Liver (tissue), 3 donors: ENCODE data around the gene NARS2.

ENCODE experiments used
- CTCF ChIP-seq: fragments of 150-350 bp; IDR thresholded peaks from 2 replicates; pipeline ENCODE4 v1.5.1; 2017; ENCODE audit warnings: improper control_type of control experiment, low read depth, low read length; ENCODE audit not compliant: missing input control
- JUND ChIP-seq, 2 donors: IDR thresholded peaks; 2 replicates each; pipeline ENCODE4 v1.6.1; 2016; ENCODE audit warnings: antibody characterized with exemption in 2 of 2
- donor health status: healthy.
- donor health status: healthy.

- TF ChIP-seq JUND (IDR thresholded peaks at IDR 0.05) (no peak), CTCF (no peak)
These were observed 41.7 kb downstream of the NARS2 start for GRCh38 chr11:78532991-78533390.
